ENCODE measurements around the gene CORO1C.

Gene CORO1C

GRCh38 chr12:108638141-108638827 is 93.0 kb downstream of the CORO1C start:
- no peak for TF ChIP-seq CTCF (conservative IDR thresholded peaks at IDR 0.05)
- no peak overlapping the region for H3K27ac ChIP-seq

- no peak overlapping the region for H3K27ac ChIP-seq
- no peak for TF ChIP-seq CTCF (conservative IDR thresholded peaks at IDR 0.05)
Measured at GRCh38 chr12:108637222-108637971, 93.9 kb downstream of the CORO1C start.

GRCh38 chr12:108635997-108636808 is 95.1 kb downstream of the CORO1C start:
- TF ChIP-seq CTCF (conservative IDR thresholded peaks at IDR 0.05) = no peak
- H3K27ac ChIP-seq = no peak overlapping the region

GRCh38 chr12:108635201-108635996 is 95.9 kb downstream of the CORO1C start:
- no peak overlapping the region for H3K27ac ChIP-seq

GRCh38 chr12:108634341-108634751 is 97.0 kb downstream of the CORO1C start:
- H3K27ac ChIP-seq = no peak overlapping the region

More at GRCh38 chr12:108635201-108635996, 95.9 kb downstream of the CORO1C start:
- no peak for TF ChIP-seq CTCF (conservative IDR thresholded peaks at IDR 0.05)

More at GRCh38 chr12:108634341-108634751, 97.0 kb downstream of the CORO1C start:
- TF ChIP-seq CTCF (conservative IDR thresholded peaks at IDR 0.05) = no peak
